CD4-positive, alpha-beta T cell treated with Interleukin-10 for 1 hour (primary cell): ENCODE data around the gene DRD2.

ENCODE experiments used
- DNase-seq: peaks from one replicate; pipeline ENCODE4 v3.0.0-alpha.2; 2020

Gene DRD2

DNA sequence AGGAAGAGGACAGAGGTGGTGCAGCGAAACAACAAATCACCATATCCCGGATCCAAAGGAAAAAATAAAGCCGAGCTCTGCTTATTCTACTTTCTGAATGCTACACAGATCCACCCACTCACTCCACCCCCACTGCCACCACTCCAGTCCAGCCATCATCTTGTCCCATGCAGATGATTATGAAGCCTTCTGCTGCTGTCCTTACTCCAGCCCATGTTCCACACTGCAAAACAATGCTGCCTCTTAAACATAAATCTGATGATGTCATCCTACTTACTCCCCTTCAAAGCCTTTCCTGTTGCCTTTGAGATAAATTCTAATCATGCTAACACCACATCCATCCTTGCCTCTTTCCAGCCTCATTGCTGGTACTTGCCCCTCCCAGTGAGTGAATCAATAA is 6.5 kb upstream of the DRD2 start:
- no peak for DNase-seq

DNA sequence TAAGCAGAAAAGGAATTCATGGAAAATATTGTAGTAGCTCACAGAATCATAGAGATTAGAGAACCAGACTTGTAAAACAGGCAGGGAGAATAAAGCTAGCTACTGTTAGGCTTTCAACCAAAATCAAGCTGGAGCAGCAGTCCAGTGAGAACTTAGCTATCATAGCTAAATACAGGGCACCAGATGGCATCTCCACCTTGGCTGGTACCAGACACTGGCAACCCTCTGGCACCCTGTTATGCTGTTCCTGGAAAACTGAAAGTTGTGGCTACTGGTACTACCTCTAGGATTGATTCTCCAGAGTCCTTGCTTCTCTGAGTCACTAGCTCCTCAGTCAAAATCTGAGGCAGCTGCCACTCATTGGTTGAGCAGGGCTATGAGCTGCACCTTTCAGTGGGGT is 6.0 kb upstream of the DRD2 start:
- DNase-seq: no peak

DNA sequence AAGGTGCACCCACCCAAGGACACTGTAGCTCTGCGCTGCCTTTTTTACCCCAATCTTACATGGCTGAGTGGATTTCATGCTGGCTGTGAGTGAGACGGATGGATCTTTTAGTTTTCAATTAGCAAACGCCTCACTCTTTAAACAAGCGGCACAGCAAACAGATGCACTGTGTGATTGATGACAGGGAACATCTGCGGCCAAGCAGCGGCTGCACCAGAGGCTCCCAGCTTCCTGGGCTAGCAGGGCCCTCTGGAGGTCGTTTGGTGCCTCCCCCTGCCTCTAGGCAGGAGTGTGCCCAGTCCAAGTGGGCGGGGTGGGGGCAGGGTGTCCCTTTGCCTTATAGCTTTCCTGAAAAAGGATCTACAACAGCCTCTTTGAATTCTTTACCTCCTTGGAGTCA is 2.1 kb upstream of the DRD2 start:
- DNase-seq: no peak

DNA sequence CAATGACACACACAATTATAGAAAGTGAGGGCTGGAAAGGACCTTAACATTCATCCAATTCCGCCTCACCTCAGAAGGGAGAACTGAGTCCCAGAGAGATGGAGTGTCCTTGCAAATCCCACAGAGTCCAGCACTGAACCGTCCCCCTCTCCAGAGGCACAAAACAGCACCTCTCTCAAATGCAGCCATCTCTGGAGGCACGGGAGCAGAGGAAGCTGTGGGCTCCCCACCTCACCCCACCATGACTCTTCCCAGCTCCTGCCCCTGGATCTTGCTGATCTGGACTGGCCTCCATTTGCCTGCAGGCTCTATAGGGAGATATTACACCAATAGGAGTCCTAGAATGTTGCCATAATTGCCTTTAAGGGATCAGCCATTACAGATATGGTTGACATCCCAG is 1.4 kb upstream of the DRD2 start:
- no peak for DNase-seq

DNA sequence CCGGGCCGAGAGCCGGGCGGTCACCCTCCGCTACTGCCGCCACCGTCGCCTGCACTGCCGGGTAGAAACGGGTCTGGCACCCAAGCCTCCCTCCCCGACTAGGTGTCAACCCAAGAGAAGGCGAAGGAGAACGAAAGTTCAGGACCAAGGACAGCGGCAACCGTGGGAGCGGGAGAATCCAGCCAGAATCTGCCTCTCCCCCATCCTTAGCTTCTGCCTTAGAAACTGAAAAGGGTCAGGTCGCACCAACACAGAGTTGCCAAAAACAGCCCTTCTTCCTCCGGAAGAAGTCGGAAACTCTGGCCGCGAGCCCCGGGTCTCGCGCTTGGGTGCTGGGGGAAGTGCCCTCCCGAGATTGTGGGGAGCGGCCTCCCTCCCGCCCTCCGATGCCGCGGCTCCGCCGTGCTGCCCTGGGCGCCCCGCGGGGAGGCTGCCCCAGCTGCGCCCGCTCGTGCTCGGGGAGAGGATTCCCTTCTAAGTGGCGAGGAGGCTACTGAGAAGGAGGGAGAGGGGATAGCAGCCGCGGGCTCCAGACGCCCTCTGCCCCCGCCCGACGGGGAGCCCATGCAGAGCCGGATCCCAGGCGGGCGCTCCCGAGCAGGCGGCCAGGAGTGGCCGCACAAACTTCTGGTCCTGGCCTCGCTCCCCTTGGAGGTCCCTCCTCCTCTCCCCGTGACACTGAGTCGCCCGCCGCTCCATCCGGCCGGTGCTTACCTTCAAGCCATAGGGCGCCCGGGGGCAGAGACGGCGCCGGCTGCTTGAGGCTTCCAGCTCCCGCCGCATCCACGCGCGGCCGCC is 637 bp downstream of the DRD2 start:
- peak; percentile 26 for DNase-seq

DNA sequence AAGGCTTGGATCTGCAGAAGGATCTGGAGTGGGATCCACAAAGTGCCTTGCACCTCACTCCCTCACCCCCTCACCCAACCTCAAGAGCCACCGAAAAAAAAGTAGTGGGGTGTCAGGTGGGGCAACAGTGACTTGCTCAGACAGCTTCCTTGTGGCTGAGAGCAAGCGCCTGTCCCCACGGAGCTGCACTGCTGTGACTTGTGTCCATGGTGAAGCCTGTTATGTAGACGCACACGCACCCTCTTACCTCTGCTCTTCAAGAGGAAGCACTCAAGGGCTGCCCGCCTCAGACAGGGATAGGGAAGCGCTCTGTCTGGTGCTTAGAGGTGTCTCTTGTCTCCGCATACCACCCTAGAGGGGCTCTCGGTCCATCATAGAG is 1.2 kb downstream of the DRD2 start:
- no peak for DNase-seq

DNA sequence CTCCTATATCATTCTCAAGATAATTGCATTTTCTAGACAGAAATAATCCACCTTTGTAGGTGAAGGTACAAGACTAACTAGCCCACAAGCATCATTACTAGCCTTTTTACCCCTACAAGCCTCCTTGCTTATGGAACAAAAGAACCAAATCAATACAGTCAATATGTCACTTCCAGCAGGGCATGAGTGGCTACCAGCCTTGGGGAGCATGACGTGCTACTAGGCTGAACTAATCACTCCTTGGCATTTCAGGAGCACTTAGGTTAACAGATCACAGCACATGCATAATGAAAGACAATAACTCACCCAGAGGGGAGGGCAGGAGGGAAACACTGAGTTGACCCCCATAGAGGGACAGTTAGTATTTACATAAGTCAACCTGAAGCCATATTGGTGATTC is 2.7 kb downstream of the DRD2 start:
- no peak for DNase-seq

DNA sequence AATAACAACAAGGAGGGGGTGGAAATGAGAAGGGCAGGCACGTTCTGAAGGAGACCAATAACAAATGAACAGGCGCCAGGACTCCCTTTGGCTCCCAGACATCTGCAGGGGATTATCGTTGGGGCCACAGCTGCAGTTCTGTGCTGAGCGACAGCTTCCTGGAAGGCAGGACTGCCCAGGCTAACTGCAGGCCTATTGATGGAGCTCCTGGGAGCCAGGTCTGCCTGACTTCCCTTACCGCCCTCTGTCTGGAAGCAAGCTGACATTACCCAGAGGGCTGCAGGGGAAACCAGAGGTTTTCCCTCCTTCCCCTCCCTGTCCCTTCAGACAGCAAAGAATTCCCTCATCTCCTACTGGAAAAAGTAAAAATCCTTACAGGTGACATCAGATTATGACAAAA is 5.0 kb downstream of the DRD2 start:
- no peak for DNase-seq

DNA sequence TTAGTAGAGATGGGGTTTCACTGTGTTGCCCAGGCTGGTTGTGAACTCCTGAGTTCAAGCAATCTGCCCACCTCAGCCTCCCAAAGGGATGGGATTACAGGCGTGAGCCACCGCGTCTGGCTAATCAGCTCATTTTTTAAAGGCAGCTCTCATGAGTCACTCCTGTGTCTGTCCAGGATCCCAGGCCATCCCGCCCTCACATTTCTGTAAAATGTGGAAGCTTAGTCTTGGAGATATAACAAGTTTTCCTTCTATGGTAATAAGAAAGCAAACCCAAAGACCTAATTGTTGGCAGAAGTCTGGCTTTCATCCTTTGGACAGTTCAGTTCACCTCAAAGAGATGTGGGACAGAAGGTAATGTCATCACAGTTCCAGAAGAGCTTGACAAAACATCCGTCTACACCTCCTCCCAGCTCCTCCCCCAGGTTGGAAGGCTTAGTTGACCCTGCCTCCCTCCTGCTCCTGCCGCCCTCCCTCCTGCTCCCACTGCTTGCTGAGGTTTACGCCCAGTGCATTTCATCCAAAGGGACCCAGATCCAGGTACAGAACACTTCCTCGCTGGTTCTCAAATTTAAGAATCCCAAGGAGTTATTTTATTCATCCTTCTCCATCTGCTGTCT is 6.4 kb downstream of the DRD2 start:
- DNase-seq: no peak

DNA sequence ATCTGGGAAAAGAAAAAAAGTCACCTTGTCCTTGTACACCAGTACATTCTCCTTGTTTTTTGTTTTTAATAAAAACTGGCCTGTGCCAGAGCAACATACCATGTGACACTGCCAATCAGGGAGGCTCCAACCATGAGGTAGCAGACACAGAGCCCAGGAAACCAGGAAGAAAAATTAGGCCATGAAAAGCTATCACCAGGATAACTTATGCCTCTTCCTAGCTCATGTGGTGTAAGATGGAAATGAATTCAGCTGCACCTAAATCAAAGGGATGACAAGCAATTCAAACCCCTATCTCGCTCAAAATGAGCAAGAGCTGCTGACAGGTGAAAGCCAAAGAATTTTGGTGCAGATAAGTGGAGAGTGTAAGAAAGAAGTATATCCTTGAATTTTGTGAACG is 7.7 kb downstream of the DRD2 start:
- DNase-seq: no peak

DNA sequence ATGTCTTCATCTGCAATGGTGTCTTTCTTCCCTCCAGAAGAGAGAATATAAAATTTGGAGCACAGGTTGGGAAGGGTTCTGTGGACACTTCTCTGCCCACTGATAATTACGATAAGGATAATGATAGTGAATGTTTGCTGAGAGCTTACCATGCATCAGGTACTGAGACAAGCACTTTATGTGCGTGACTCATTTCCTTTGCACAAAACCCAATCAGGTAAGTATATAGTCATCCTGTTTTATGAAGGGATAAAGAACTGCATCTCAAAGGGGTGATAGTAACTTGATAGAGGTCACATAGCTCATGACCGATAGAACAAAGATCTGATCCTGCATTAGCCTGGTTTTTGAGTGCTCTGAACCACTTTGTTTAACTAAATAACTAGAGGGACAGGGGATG is 9.4 kb downstream of the DRD2 start:
- DNase-seq: no peak

DNA sequence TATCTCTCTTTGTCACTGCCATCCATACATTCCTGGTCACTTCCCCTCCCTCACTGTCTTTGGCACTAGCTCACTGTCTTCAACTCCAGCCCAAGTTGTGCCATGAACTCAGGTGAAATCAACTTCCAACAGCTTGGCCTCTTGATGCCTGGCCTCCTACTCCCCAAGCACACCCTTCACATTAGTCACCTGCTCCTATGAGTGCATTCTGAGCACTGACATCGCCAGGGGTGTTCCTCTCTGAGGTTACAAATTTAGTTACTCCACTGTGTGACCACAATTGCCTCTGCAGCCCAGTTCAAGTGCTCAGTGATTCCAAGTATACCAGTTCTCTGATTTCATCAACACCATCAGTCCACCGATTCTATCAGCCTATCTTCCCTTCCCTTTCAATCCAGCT is 10.8 kb downstream of the DRD2 start:
- no peak for DNase-seq

DNA sequence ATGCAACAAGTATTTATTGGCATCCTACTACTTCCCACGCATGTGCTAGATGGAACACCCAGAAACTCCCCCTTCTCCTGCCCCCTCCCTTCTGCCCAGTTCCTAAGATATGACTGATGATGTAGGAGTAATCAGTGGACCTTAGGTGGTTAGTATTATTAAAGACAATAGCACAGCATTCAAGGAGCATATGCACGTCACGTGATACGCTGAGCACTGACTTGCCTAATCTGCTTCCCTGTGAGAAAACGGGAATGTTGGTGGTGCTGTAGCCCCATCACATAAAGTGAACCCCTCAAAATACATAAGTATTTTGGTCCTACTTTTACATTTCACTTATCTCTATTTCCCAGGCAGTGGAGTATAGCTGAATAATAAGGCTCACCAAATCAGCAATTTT is 12.4 kb downstream of the DRD2 start:
- no peak for DNase-seq

DNA sequence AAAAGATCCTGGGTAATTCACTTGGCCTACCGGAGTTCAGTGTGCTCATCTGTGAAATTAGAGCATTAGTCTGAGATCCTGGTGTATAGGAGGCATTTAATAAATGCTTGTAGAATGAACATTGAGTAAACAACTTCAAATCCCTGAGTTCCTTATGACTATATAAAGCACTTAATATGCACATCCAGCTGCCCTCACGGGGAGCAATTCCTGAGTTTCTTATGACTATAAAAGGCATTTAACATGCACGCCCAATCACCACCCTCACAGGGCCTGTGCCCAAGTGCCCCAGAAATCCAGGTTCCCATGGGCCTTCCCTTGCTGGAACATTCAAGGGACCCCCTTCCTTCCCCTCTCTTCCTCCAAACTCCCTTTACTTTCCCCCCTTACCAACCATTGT is 13.6 kb downstream of the DRD2 start:
- no peak for DNase-seq

DNA sequence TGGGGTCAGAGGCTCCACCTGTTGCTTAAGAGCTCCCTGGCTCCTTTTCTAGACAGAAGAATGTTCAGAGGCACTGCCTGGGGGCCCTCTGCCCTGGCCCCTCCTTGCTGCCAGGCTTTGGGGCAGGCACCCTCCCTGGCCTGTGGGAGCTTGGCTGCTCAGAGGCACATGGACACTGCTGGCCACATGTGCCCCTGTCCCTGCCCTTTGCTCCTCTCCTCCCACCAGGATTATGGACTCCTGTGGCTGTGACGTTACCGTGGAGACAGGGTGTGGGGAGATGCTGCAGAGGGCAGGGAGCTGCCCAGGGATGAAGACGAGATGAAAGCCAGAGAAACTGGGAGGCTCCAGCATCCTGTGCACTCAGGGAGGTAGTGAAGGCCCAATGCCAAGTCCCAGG is 14.7 kb downstream of the DRD2 start:
- DNase-seq: no peak

DNA sequence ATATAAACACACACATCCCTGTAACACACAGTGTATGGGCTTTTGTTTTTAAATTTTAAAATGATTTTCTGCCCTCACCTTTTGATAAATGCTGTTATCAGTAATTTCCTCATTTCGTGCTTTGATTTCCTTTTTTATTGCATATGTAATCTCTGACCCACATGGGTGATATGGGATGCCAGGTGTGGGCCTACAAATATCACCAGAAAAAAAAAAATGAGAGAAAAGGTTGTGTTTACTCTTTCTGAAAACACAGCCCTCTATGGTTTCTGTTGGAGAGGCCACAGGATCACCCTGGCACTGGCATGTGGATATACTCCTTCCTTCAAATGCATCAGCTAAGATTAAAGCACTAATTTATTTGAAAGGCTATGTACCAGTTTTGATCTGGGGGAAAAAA is 17.0 kb downstream of the DRD2 start:
- no peak for DNase-seq

DNA sequence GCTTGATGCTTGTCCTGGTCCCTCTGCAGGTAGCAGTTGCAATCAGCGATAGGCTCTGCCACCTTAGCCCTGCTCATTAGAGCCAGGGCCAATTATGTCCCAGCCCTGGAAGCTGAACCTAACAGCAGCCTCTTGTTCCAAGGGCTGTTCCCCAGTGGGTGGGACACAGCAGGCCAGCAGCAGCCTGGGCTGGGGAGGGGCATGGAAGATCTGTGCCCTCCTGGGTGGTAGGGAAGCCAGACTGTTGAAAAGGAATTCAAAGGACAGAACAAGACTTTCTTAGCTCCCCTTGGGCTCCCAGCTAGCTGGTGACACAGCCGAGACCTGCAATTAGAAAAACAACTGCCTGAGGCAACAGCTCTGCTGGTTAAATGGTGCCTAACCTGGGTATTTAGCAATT is 17.4 kb downstream of the DRD2 start:
- DNase-seq: no peak

DNA sequence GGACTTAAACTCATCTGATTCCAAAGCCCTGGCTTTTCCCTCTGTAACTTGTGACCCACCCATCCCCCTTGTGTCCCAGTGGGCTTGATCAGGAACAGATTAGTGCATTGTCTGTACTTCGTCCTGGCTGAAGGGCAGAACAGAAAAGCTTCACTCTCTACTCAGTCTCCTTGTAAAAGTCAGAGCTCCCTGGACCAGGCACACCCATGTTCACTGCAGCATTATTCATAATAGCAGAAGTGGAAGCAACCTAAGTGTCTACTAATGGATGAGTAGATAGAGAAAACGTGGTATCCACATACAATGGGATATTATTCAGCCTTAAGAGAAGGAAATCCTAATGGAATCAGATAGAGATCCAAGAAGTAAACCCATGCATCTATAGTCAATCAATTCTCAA is 20.7 kb downstream of the DRD2 start:
- no peak for DNase-seq

DNA sequence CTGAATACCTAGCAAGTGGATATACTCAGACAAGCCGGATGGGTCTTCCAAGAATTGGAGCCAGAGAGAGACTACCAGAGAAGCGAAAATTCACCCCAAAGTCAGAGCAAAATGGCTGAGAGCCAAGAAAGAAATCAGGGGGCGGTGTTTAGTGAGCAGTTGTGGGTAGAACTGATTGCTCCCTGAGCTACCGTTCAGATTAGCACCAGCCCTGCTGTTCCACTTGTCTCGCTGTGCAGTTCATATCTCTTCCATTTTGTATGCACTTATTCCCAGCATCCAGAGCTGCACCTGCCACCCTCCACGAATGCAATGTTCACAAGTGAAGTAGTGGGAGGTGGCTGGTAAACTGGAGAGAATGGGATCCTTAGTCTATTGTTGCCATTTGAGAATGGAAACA is 25.5 kb downstream of the DRD2 start:
- no peak for DNase-seq

DNA sequence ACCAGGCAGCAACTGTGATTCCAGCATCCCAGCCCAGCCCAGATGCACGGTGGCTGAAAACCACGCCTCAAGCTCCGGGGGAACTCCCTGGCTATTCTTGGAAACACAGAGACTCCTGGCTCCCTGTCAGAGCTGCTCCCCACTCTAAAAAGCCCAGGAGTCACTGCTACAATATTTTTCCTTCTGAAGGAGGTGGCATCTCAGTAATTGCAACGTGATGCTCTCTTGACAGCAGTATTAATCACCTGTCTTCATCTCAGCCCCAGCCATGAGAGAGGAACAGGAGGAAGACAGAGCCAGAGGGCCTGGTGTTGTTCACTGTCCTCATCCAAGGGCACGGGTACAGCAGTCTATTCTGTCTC is 26.9 kb downstream of the DRD2 start:
- no peak for DNase-seq

DNA sequence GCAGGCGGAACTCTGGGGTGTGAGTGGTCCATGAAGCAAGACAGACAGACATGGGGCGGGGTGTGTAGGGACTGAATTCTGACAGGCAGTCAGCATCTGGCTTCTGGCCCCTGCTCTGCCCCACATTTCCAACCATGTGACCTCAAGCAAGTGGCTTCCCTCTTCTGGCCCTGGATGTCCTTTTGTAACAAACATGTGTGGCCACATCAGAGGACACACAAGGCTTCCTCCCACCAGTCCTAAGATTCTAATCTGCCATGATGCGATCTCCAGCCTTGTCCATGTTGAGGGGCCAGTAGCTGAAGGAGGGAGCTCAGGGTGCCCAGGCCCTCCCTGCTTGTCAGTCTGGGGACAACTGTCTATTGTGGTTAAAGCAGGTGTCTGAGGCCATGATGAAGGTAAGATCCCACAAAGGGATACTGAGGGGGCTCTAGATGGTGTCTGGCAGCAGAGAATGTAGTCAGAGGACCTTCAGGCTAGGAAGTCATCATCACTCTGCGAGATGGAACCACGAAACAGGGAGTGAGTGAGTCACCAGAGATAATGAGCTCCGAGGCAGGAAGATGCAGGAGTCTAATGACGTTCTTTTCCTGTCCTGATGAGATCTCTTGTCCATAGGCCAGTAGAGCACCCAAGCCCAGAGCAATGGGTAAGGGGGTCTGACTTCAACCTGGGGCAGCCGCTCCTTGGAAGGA is 27.4 kb downstream of the DRD2 start:
- DNase-seq: no peak

DNA sequence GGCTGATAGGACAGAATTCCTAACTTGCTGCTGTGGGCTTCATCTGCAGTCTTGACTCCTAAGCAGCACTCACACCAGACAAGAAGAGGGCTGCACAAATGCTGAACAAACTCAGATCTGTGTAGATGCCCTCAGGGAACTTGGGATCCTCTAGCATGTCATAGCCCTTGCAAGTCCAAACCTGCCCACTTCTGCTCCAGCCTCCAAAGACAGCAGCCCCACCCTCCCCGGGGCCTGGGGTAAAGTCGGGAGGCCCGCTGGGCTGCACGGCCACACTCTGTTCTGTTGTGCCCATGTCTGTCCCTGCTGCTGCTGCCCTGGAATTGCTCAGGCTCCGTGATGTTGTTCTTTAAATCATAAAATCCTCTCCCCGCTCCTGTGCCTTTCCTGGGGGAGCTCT is 28.3 kb downstream of the DRD2 start:
- no peak for DNase-seq

DNA sequence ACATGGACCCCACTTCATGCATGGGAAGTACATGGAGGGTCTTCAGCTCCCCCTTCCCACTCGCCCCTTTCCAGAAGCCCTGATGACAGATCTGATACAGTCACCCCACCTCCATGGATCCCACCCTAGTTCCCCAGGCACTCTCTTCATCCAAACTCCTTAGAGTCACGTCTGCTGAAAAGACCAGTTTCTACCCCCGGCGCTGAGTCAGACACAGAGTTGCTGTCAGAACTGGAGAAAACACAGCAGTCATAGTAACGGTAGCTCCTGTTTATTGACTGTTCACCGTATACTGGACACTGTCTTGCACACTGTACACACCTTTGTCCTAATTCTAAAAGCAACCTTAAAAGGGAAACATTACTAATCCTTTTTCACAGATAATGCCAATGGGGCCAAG is 29.1 kb downstream of the DRD2 start:
- DNase-seq: no peak

DNA sequence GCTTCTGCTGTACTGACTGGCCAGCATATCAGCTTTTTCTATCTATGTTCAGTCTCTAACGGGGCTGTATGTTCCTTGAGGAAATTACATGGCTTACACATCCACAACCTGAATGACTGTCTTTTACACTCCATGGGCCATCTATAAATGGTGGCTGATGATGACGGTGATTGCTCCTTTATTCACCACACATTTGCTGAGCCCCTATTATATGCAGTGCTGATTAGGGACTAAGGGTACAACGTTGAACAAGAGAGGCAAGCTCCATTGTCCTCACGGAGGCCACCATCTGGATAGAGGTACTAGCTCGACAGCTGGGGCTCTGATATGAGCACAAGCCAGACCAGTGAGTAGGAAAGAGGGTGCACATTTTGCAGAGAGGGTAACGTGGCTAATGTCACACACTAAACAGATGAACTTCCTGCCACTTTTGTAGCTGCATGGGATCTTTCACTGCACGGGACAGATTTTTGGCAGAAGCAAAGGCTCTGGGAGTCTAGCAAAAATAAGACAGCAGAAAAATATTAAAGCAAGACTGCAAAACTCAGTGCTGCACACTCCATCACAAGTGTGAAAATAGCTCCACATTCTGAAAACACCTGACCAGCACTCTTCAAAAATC is 30.6 kb downstream of the DRD2 start:
- no peak for DNase-seq
